HG02870 (cell line): ENCODE data around the gene FARP1.

Experiments
- ATAC-seq: cut with Tn5 transposase; IDR thresholded peaks from one replicate; pipeline ENCODE4 v1.9.1; 2021; ENCODE audit warnings: mild to moderate bottlenecking, moderate library complexity; ENCODE audit not compliant: unreplicated experiment

FARP1 gene

DNA sequence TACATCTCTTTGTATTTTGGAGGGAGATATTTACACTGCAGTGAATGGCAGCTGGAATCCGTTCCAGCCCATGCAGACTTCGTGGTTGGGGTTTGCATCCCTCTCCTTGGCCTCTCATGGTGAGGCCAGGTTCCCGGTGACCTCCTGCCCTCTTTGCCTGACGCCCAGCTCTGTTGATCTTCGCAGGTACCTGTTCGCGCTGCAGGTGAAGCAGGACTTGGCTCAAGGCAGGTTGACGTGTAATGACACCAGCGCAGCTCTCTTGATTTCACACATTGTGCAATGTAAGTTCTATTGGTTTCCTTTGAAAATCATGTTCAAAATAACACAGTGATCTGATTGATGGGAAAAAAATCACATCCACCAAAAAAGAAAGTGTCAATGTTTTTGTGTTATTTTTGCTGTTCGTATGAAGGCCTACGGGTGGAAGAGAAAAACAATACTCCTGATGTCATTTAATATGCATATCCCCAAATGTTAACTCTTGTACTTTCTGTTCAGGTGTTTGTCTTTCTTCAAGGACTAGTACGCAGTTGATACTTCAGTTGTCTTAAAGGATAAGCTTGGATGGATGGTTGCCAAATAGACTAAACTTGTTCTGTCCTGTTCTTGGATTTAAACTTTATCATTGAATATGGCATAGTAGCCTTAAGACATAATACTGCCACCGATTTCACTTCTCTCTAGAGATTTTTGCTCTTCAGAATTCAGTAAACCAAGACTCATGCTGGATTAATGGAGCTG lies 234.9 kb downstream of the FARP1 start:
- ATAC-seq, result no peak

DNA sequence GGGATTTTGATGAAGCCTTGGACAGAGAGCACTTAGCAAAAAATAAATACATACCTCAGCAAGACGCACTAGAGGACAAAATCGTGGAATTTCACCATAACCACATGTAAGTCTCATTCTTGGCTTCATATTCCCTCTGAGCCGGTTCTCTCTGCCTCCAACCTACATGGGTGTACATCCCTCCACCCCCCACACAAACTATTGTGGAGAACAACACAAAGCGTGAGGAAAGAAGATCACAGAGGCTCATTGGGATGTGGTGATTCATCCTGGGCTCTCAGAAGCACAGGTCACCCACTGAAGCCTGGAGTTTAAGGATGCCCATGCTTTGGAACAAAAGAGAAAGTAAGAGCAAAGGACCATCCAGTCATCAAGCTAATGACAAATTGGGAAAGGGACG lies 241.8 kb downstream of the FARP1 start:
- no peak for ATAC-seq

DNA sequence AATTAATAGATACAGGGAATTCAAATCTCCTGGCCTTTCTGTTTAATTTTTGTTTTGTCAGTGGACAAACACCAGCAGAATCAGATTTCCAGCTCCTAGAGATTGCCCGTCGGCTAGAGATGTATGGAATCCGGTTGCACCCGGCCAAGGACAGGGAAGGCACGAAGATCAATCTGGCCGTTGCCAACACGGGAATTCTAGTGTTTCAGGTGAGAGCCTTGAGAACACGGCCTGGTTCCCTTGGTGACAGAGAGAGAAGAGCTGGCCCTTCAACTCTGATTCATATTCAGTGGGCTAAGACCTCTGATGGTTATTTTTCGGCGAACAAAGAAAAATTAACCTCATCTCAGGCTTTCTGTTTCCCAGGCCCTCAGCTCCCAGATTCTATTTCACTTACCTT lies 242.7 kb downstream of the FARP1 start:
- ATAC-seq, result no peak

GRCh38 chr13:98386637-98387036 lies 243.7 kb downstream of the FARP1 start:
- ATAC-seq, result no peak

GRCh38 chr13:98389319-98389718 lies 246.4 kb downstream of the FARP1 start:
- ATAC-seq, result no peak

DNA sequence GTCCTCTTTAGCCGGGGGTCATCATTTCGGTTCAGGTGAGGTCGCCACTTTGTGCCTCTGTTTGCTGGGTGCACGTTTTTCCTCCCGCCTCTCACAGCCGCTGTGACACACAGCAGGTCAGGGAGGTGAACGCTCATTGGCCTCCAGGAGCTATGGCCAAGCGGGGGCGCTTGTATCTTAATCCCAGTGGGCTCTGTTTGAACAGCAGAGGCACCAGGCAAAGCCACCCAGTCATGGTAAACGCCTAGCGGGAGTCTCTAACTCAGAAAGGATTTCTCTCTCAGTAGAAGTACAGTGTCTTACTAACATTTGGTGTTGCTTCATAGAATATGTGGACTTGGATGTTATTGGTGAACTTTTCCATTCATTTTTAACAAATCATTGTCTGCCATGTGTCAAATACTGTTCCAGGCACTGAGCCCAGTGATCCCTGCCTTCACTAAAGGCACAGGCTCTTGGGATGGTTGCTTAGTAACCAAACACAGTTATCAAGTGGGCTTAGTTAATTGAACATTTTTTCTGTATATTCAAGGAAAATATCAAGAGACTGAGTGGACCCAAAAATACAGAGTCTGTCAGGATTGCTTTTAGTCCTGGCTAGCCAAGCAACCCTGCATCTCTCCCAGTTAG lies 247.3 kb downstream of the FARP1 start:
- no peak for ATAC-seq

DNA sequence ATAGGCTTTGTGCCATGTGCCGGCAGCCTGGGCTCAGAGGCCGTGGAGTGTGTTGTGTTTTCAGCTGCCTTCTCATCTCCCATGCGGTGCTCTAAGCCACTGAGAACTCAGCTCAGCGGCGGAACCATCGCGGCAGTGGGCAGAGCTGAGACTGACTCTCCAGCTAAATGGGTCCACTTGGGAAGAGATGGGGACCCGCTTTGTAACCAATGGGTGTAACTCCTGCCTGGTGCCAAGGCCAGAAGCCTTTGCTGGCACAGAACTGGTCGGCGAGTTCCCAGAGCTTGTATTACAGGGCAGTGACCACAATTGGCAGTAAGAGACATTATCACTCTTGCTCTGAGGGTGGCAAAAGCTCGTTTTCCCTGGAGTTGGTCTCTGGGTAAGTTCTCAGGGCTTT lies 251.0 kb downstream of the FARP1 start:
- ATAC-seq, result no peak

GRCh38 chr13:98394820-98395510 lies 252.1 kb downstream of the FARP1 start:
- ATAC-seq, result no peak

DNA sequence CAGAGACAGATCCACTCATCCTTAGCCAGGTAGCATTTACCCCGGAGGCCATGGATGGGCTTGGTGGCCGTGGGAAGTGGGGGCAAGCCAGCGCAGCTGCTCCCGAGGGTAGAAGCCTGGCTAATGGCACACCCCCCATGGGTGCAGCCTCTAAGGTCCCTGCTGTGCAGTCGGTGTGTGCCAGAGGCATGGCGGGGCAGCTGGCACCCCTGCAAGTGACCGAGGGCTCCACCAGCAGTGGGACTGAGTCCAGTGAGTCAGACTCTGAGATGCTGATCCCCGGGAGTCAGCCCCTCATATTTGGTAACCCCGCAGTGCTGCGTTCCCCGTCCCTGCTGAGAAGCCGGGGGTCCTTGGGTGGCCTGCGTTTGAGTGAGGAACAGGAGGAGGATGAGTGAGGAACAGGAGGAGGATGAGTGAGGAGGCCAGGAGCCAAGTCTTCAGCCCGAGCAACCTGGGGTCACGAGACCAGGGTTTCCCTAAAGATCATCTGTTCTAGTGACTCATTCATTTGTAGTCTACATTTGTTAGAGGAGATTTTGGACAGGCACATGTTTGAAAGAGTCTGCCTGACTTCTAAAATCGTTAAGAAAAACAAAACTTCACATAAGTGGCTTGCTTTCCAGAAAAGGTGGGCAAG lies 253.3 kb downstream of the FARP1 start:
- no peak for ATAC-seq

GRCh38 chr13:98397221-98397620 lies 254.3 kb downstream of the FARP1 start:
- ATAC-seq, result no peak

- ATAC-seq, result no peak
Observed at GRCh38 chr13:98397861-98398260, 255.0 kb downstream of the FARP1 start.

DNA sequence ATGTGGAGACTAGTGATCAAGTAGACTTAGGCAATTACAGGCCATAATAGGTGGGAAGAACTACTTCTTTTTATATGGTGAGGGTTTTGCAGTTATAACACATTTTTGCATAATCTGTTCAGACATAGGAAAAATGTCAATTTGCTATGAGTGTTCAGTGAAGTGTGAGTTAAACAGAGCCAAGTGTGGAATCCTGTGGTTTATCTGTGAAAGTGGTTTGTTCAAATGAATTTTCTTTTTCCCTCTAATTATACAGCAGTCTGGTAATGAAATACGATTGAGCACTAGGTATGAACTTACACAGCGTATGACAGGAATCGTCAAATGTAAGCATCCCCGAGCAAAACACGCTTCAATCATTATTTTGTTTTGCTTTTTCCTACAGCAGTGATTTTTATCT lies 255.7 kb downstream of the FARP1 start:
- no peak for ATAC-seq

- no peak for ATAC-seq
Observed at GRCh38 chr13:98399756-98400155, 256.9 kb downstream of the FARP1 start.

DNA sequence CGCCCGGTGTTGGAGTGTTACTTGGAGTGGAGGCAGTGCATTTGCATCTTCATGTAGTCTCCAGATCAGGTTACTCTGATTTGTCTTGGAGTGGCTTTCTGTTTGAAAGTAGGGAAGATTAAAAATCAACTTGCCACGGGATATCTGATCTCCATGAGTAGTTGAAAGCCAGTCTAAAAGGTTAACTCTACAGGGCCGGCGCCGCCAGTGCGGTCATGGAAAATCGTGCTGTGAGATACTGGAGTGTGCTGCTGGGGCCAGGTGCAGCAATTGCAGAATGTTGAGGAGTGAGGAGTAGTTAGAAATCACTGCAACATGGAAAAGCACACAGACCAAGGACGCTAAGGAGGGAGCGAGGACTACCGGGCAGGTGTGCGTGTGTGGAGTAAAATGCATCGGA lies 259.0 kb downstream of the FARP1 start:
- no peak for ATAC-seq

DNA sequence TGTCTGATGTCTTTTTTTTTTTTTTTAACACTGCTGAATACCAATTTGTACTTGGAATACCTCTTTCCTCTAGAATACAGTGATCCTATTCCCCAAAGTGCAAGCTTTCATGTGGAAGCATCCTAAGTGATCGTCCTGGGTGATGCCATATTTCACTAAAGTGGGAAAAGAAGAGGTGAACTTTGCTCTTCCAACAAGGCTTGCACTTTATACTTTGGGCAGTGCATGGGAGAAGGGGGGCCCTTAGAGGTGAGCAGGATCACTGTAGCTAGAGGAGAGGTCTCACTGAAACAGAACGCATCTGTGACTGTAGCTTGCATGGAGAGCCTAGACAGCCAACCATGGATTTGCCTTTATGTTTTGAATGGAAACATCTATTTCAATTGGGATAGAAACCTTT lies 260.2 kb downstream of the FARP1 start:
- no peak for ATAC-seq

DNA sequence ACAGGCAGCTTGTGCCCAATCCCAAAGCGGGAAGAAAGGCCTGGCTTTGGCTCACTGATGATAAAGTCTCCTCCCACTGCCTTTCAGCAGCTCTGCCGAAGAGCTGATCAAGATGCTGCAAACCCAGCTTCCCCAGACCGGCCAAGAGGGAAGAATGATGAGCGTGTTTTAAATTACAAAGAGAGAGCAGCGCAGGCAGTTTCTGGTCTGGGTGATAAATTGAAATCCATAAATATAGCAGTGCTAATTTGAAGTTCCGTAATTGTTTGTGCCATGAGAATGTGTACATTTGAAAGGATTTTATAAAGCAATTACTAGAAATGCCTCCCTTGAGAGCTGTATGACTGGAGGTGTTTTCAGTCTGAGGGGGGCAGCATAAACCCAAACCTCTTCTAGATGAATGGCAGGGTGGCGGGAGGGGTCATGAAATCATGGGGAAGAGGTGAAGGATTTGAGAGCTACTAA lies 262.2 kb downstream of the FARP1 start:
- ATAC-seq, result no peak

GRCh38 chr13:98405690-98406344 lies 262.9 kb downstream of the FARP1 start:
- ATAC-seq, result no peak

DNA sequence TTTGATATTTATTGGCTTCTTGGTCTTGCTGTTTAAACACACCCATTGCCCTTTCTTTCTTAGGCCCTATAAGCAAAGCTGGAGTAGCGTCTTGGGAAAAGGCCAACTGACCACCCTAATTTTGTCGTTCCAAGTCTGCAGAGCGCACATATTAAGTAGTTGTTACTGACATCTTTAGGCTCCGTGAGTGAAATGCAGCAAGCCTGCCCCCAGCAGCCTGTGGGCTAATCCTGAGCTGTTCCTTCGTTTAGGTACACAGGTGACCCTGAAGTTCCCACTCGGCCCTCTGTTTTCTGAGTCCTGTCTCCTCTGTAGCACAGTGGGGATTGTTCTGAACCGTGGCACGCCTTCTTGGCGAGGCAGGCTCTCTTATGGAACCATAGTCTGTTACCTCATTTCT lies 263.5 kb downstream of the FARP1 start:
- no peak for ATAC-seq

DNA sequence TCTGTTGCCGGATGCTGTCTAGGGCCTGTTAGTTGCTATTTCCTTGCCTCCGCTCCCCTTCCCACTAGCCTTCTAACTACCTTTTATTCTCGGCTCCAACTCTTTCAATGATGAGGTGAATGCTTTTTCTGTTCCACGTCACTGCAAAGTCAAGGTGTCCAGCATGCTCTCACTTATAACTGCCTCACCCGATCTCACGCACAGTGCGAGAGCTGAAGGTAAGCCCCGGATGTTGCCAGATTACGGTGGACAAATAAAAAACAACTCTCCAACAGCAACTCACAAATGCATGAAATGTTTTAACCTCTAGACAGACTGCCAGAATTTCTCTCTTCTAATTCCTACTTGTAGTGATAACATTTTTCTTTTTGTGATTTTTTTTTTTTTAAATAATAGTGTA lies 264.1 kb downstream of the FARP1 start:
- ATAC-seq, result no peak

- ATAC-seq, result no peak
Observed at GRCh38 chr13:98407575-98407974, 264.7 kb downstream of the FARP1 start.

DNA sequence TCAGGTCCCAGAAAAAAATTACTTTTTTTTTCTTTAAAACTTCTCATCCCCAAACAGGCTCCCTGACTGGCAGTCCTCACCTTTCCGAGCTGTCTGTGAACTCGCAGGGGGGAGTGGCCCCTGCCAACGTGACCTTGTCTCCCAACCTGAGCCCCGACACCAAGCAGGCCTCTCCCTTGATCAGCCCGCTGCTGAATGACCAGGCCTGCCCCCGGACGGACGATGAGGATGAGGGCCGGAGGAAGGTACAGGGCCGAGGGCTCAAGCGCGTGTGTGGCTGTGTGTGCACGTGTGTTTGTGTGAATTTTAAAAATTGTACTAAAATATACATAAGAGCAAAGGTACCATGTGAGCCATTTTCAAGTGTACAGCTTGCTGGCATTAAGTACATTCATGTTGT lies 266.4 kb downstream of the FARP1 start:
- ATAC-seq, result no peak
